GM12872 (cell line): Measurements from ENCODE around the gene BORCS5.
A peak's percentile ranks its signal among the peaks of the same experiment; 100 is the strongest.

Source experiments
- CTCF ChIP-seq: IDR thresholded peaks from 3 replicates; pipeline ENCODE4 v1.5.1; 2011; ENCODE audit warnings: low read depth, mild to moderate bottlenecking, low read length, moderate library complexity; ENCODE audit not compliant: insufficient read depth

Gene BORCS5

GRCh38 chr12:12349711-12350665 lies 6.9 kb upstream of the BORCS5 start, which contains the start of gene MANSC1:
Gene MANSC1, minus strand, starts transcription at chr12:12350242. Its CDS starts 6,928 bp downstream, at chr12:12343314.
- peak; percentile 47; the same call in 1 of the 3 replicates for TF ChIP-seq CTCF

- no peak for TF ChIP-seq CTCF
Measured at GRCh38 chr12:12350868-12351463, 5.9 kb upstream of the BORCS5 start.

GRCh38 chr12:12353276-12353675 lies 3.6 kb upstream of the BORCS5 start:
- no peak for TF ChIP-seq CTCF

- no peak for TF ChIP-seq CTCF
Measured at GRCh38 chr12:12353807-12354206, 3.1 kb upstream of the BORCS5 start.

GRCh38 chr12:12356467-12356895 lies 397 bp upstream of the BORCS5 start:
- TF ChIP-seq CTCF: no peak

GRCh38 chr12:12357719-12358461 lies 1.0 kb downstream of the BORCS5 start:
- no peak for TF ChIP-seq CTCF

GRCh38 chr12:12358528-12358927 lies 1.6 kb downstream of the BORCS5 start:
- TF ChIP-seq CTCF: no peak
